ENCODE results near the gene CEMIP.

The CEMIP gene

DNA sequence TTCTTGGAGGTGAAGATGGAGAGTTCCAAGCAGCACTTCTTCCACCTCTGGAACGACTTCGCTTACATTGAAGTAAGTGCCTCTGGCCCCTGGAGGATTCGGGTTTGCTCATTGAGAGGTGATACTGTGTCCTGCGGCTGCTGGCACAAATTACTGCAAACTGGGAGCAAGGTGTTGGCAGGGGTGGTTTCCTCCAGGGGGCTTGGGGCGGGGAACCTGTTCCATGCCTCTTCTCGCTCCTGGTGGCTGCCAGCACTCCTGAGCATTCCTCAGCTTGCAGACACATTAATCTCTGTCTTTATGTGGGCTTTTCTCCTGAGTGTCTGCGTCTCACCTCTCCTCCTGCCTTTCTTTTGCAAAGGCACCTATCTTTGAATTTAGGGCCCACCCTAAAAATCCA is 163.1 kb downstream of the CEMIP start:
- TF ChIP-seq, protein P1, sequence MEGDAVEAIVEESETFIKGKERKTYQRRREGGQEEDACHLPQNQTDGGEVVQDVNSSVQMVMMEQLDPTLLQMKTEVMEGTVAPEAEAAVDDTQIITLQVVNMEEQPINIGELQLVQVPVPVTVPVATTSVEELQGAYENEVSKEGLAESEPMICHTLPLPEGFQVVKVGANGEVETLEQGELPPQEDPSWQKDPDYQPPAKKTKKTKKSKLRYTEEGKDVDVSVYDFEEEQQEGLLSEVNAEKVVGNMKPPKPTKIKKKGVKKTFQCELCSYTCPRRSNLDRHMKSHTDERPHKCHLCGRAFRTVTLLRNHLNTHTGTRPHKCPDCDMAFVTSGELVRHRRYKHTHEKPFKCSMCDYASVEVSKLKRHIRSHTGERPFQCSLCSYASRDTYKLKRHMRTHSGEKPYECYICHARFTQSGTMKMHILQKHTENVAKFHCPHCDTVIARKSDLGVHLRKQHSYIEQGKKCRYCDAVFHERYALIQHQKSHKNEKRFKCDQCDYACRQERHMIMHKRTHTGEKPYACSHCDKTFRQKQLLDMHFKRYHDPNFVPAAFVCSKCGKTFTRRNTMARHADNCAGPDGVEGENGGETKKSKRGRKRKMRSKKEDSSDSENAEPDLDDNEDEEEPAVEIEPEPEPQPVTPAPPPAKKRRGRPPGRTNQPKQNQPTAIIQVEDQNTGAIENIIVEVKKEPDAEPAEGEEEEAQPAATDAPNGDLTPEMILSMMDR (IDR thresholded peaks at IDR 0.05; ENCODE audit: low read length, missing control alignments), result no peak
- DNase-seq (ENCODE audit: low read depth), result no peak
- no peak overlapping the region for H3K4me3 ChIP-seq (replicated peaks; ENCODE audit: low read depth, low read length)

DNA sequence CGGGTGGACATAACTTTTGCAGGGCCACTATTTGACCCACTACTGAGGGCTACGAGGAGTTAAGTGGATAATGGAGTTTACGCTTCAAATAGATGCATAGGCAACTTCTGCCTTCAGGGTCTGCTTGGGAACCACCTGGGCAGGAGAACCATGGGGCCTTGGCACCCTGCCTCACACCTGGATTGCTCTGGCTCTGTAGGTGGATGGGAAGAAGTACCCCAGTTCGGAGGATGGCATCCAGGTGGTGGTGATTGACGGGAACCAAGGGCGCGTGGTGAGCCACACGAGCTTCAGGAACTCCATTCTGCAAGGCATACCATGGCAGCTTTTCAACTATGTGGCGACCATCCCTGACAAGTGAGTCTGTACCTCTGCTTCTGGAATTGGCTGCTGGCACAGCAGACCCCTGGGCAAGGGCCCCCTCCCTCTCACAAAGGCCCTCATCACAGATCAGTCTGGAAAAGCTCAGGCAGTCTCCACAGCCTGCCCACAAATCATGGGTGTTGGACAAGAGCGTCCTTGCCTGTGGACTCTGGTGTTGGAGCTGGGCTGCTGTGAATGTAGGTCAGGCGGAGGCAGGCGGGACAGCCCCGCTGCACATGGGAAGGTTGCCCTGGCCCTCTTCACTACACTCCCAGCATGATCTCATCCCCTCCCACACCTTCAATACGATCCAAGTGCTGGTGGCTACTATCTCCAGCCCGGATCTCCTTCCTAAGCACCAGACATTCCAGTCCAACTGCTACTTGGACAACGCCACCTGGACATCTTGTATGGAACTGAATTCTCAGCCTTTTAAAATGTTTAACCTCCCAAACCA is 163.8 kb downstream of the CEMIP start:
- DNase-seq (ENCODE audit: low read depth), result no peak
- no peak overlapping the region for H3K4me3 ChIP-seq (replicated peaks; ENCODE audit: low read depth, low read length)
- TF ChIP-seq, protein P1 (IDR thresholded peaks at IDR 0.05; ENCODE audit: low read length, missing control alignments), result no peak

DNA sequence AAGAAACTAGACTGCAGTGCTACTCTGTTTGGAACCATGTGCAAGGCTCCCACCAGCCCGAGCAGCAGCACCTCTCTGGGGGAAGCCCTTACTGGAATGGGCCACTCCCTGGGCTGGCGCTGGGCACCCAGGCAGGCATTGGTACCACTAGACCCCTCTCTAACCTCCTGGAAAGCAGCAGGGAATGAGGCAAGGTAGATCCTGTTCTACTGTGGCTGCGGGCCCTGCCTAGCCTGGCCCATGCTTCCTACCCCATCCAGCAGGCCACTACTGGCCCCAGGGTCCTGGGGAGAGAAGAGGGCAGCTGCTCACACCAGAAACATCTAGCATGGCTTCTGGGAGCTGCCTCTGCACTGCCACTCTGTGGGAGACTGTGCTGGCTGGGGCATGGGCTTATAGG is 165.6 kb downstream of the CEMIP start:
- no peak for DNase-seq (ENCODE audit: low read depth)
- no peak overlapping the region for H3K4me3 ChIP-seq (replicated peaks; ENCODE audit: low read depth, low read length)
- TF ChIP-seq, protein P1 (IDR thresholded peaks at IDR 0.05; ENCODE audit: low read length, missing control alignments), result no peak

DNA sequence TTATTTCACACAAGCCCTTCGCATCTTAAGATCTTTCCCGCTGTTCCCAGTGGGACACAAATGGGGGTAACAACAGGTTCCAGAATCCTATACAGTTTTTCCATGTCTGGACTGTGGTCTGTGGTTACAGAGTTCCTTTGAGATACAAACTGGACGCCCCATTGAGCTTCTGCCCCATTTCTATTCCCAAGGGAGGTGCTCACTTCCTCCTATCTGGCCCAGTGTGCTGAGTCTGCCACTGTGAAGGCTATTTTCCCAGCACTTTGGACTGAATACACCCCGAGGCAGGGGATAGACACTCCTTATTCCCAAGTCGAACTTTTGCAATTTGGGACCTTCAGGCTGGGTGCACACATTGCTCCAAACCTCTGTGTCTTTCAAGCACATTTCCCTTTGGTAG is 166.4 kb downstream of the CEMIP start:
- TF ChIP-seq, protein P1 (IDR thresholded peaks at IDR 0.05; ENCODE audit: low read length, missing control alignments), result no peak

DNA sequence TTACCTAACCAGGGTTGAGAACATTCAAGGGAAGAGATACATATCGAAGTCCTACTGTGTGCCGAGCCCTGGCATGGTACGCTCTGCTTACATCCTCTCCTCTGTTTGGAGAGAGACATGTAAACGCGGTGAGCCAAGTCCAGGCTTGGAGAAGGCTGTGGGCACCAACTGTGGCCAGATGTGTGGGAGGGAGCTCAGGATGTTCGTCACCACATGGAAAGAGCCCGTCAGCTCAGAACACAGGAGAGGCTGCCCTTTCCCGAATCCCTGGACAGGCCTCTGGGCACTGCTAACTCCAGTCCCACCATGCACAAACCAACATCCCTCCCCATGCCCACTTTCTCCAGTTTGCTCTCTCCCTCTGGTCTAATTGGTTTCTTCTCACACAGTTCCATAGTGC is 167.4 kb downstream of the CEMIP start:
- TF ChIP-seq, protein P1 (IDR thresholded peaks at IDR 0.05; ENCODE audit: low read length, missing control alignments), result no peak
- no peak for DNase-seq (ENCODE audit: low read depth)
- H3K4me3 ChIP-seq (replicated peaks; ENCODE audit: low read depth, low read length), result no peak overlapping the region

More for the DNA sequence above, 166.4 kb downstream of the CEMIP start:
- no peak for DNase-seq (ENCODE audit: low read depth)
- no peak overlapping the region for H3K4me3 ChIP-seq (replicated peaks; ENCODE audit: low read depth, low read length)

DNA sequence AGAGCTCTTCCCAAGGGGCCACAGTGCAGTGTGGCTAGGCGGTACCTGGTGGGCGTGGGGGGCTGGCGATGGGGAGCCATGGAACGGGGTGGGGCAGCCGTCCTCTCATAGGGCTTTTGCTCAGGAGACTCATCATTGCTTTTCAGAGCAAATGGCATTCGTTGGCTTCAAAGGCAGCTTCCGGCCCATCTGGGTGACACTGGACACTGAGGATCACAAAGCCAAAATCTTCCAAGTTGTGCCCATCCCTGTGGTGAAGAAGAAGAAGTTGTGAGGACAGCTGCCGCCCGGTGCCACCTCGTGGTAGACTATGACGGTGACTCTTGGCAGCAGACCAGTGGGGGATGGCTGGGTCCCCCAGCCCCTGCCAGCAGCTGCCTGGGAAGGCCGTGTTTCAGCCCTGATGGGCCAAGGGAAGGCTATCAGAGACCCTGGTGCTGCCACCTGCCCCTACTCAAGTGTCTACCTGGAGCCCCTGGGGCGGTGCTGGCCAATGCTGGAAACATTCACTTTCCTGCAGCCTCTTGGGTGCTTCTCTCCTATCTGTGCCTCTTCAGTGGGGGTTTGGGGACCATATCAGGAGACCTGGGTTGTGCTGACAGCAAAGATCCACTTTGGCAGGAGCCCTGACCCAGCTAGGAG is 169.6 kb downstream of the CEMIP start:
- no peak for DNase-seq (ENCODE audit: low read depth)
- H3K4me3 ChIP-seq (replicated peaks; ENCODE audit: low read depth, low read length), result no peak overlapping the region
- TF ChIP-seq, protein P1 (IDR thresholded peaks at IDR 0.05; ENCODE audit: low read length, missing control alignments), result no peak
